Upper lobe of left lung (tissue), 4 donors: ENCODE measurements around the gene XBP1.

Experiments used
- EP300 ChIP-seq, 4 donors: sonication (generic); formaldehyde crosslinking; IDR thresholded peaks; one replicate each; pipeline ENCODE4 v1.5.1; 2017; ENCODE audit warnings: antibody characterized with exemption in 4 of 4, control low read depth in 2 of 4
- TF ChIP-seq, protein P1 (sequence below), 6 experiments: fragments of 450-650 bp in 4 of 6; fragments of 200-600 bp in 2 of 6; sonication (generic) in 2 of 6; IDR thresholded peaks; one replicate each; pipeline ENCODE4 v1.5.1; 2016 to 2019; ENCODE audit warnings: antibody characterized with exemption in 6 of 6

GRCh38 chr22:28793976-28794584, 6.3 kb downstream of the XBP1 start:
- TF ChIP-seq, protein P1, sequence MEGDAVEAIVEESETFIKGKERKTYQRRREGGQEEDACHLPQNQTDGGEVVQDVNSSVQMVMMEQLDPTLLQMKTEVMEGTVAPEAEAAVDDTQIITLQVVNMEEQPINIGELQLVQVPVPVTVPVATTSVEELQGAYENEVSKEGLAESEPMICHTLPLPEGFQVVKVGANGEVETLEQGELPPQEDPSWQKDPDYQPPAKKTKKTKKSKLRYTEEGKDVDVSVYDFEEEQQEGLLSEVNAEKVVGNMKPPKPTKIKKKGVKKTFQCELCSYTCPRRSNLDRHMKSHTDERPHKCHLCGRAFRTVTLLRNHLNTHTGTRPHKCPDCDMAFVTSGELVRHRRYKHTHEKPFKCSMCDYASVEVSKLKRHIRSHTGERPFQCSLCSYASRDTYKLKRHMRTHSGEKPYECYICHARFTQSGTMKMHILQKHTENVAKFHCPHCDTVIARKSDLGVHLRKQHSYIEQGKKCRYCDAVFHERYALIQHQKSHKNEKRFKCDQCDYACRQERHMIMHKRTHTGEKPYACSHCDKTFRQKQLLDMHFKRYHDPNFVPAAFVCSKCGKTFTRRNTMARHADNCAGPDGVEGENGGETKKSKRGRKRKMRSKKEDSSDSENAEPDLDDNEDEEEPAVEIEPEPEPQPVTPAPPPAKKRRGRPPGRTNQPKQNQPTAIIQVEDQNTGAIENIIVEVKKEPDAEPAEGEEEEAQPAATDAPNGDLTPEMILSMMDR (IDR thresholded peaks at IDR 0.05) = no peak
- TF ChIP-seq EP300 (IDR thresholded peaks at IDR 0.05) = no peak
